Right lobe of liver (tissue), 4 donors: Measurements from ENCODE around the gene INAFM1.
"Not testable (repeated sequence)": the region's sequence is repeated elsewhere in the genome, so short reads cannot be mapped to it uniquely, and the experiment has no call there.

Source experiments
- POLR2A ChIP-seq: fragments of 450-650 bp; IDR thresholded peaks from one replicate; pipeline ENCODE4 v1.6.1; 2017; ENCODE audit warnings: antibody characterized with exemption, mild to moderate bottlenecking
- TF ChIP-seq, protein P1 (sequence below), 4 donors: fragments of 200-600 bp in 3 of 4; fragments of 450-650 bp in 1 of 4; IDR thresholded peaks; one replicate each; pipeline versions ENCODE4 v1.5.1 to v1.8.0; 2016 to 2022; ENCODE audit warnings: antibody characterized with exemption in 4 of 4, mild to moderate bottlenecking in 2 of 4
- donor health status: DM: no; HTN: no; CAD: no.
- donor health status: DM: no; HTN: no; CAD: no.
- donor health status: DM: no; HTN: yes; CAD: no.

- TF ChIP-seq, protein P1, sequence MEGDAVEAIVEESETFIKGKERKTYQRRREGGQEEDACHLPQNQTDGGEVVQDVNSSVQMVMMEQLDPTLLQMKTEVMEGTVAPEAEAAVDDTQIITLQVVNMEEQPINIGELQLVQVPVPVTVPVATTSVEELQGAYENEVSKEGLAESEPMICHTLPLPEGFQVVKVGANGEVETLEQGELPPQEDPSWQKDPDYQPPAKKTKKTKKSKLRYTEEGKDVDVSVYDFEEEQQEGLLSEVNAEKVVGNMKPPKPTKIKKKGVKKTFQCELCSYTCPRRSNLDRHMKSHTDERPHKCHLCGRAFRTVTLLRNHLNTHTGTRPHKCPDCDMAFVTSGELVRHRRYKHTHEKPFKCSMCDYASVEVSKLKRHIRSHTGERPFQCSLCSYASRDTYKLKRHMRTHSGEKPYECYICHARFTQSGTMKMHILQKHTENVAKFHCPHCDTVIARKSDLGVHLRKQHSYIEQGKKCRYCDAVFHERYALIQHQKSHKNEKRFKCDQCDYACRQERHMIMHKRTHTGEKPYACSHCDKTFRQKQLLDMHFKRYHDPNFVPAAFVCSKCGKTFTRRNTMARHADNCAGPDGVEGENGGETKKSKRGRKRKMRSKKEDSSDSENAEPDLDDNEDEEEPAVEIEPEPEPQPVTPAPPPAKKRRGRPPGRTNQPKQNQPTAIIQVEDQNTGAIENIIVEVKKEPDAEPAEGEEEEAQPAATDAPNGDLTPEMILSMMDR (IDR thresholded peaks at IDR 0.05): not testable (repeated sequence)
- not testable (repeated sequence) for TF ChIP-seq POLR2A
Observed at GRCh38 chr19:47276513-47276912, 1.8 kb downstream of the INAFM1 start.
